ENCODE data around the gene IL36RN. TPM values are rescaled to one million over a fixed set of nuclear protein-coding genes. Genes with fewer than 3 reads are reported as not detected.

IL36RN gene
- polyA plus RNA-seq, 1 donor from 2014 or later: not detected

DNA sequence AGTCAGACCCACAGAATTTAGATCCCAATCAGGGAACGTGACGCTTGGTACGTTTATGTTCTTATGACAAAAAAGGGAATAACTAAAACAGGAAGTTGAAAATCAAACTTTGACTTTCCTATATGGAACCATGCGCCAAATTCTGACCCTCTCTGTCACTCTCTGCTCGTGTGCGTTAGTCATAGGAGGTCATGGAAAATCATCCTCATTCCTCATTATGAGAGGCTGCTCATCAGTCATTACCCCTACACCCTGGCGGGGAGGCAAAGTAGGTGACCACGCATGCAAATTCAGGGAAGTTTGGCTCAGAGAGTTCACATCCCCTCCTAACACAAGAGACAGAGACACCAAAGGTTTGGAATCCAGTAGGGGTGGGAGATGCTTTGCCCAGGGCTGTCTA is 24.3 kb downstream of the IL36RN start:
- H2AFZ ChIP-seq (ENCODE audit: low read depth, low read length): no peak overlapping the region
- no peaks in the 10 kb centered on the region for H3K36me3 ChIP-seq (ENCODE audit: insufficient read depth, low read length)
- no peaks in the 10 kb centered on the region for H3K27me3 ChIP-seq (ENCODE audit: insufficient read depth, low read depth, low read length)
- no peak overlapping the region for H3K27ac ChIP-seq (ENCODE audit: low read length)
- H3K9ac ChIP-seq (ENCODE audit: low read length): no peak overlapping the region
- H3K79me2 ChIP-seq (replicated peaks; ENCODE audit: insufficient read depth, low read length): no peaks in the 10 kb centered on the region
- H4K20me1 ChIP-seq (ENCODE audit: insufficient read depth): no peaks in the 10 kb centered on the region
- no peak overlapping the region for H3K4me3 ChIP-seq (ENCODE audit: low read length)
- TF ChIP-seq, protein P1, sequence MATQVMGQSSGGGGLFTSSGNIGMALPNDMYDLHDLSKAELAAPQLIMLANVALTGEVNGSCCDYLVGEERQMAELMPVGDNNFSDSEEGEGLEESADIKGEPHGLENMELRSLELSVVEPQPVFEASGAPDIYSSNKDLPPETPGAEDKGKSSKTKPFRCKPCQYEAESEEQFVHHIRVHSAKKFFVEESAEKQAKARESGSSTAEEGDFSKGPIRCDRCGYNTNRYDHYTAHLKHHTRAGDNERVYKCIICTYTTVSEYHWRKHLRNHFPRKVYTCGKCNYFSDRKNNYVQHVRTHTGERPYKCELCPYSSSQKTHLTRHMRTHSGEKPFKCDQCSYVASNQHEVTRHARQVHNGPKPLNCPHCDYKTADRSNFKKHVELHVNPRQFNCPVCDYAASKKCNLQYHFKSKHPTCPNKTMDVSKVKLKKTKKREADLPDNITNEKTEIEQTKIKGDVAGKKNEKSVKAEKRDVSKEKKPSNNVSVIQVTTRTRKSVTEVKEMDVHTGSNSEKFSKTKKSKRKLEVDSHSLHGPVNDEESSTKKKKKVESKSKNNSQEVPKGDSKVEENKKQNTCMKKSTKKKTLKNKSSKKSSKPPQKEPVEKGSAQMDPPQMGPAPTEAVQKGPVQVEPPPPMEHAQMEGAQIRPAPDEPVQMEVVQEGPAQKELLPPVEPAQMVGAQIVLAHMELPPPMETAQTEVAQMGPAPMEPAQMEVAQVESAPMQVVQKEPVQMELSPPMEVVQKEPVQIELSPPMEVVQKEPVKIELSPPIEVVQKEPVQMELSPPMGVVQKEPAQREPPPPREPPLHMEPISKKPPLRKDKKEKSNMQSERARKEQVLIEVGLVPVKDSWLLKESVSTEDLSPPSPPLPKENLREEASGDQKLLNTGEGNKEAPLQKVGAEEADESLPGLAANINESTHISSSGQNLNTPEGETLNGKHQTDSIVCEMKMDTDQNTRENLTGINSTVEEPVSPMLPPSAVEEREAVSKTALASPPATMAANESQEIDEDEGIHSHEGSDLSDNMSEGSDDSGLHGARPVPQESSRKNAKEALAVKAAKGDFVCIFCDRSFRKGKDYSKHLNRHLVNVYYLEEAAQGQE (IDR thresholded peaks at IDR 0.05; ENCODE audit: borderline replicate concordance): no peak
- no peak for TF ChIP-seq EZH2 (IDR thresholded peaks at IDR 0.05; ENCODE audit: borderline replicate concordance, insufficient read depth, low read length, poor library complexity, severe bottlenecking)
- TF ChIP-seq POLR2AphosphoS5 (IDR thresholded peaks at IDR 0.05): no peak
- no peak for TF ChIP-seq MXI1 (conservative IDR thresholded peaks at IDR 0.05; ENCODE audit: poor library complexity, severe bottlenecking)
- TF ChIP-seq TAF1 (IDR thresholded peaks at IDR 0.05; ENCODE audit: low read depth): no peak
- TF ChIP-seq, protein P2, sequence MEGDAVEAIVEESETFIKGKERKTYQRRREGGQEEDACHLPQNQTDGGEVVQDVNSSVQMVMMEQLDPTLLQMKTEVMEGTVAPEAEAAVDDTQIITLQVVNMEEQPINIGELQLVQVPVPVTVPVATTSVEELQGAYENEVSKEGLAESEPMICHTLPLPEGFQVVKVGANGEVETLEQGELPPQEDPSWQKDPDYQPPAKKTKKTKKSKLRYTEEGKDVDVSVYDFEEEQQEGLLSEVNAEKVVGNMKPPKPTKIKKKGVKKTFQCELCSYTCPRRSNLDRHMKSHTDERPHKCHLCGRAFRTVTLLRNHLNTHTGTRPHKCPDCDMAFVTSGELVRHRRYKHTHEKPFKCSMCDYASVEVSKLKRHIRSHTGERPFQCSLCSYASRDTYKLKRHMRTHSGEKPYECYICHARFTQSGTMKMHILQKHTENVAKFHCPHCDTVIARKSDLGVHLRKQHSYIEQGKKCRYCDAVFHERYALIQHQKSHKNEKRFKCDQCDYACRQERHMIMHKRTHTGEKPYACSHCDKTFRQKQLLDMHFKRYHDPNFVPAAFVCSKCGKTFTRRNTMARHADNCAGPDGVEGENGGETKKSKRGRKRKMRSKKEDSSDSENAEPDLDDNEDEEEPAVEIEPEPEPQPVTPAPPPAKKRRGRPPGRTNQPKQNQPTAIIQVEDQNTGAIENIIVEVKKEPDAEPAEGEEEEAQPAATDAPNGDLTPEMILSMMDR (IDR thresholded peaks at IDR 0.05; ENCODE audit: poor library complexity, severe bottlenecking): no peak
- TF ChIP-seq EP300 (conservative IDR thresholded peaks at IDR 0.05; ENCODE audit: poor library complexity, severe bottlenecking): no peak
- no peak for TF ChIP-seq RAD21 (conservative IDR thresholded peaks at IDR 0.05)
- no peak for TF ChIP-seq SMC3 (conservative IDR thresholded peaks at IDR 0.05; ENCODE audit: poor library complexity)
- no peak overlapping the region for H3K4me2 ChIP-seq (ENCODE audit: low read length)
- no peaks in the 10 kb centered on the region for H3F3A ChIP-seq (ENCODE audit: insufficient read depth, low read length, poor library complexity, severe bottlenecking)
- no peaks in the 10 kb centered on the region for H3K9me3 ChIP-seq (ENCODE audit: low read length)
- H3K9me2 ChIP-seq (ENCODE audit: insufficient read depth, low read length): no peaks in the 10 kb centered on the region

DNA sequence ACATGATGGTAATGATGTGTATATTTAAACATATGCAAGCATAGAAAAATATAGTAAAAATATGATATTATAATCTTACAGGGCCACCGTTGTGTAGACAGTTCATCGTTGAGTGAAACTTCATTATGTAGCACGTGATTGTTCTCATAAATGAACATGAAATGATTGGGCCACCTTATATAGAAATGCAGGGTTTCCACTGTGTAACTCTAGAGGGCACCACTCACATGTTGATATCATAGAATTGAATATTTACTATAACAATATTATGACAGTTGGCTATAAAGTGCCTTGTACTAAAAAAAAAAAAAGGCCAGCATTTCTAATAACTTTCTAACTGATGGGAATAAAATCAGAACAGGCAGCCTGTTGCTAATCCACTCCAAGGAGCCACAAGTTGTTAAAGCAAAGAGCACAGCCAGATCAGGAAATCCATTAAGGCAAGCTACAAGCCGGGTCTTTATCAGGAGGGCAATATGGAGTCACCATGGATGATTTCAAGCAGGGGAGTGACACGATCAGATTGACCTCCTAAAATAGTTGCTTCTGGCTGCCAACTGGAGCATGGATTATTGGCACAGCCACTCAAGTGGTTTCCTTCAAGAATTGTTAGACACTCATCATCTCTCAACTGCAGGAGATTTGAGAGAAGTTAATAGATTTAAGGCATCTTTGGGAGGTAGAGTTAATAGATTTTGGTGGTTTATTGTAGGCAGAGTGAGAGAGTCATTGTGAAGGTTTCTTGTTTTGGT is 25.4 kb downstream of the IL36RN start:
- Histone ChIP-seq H3K9me3 (ENCODE audit: low read length) (no peaks in the 10 kb centered on the region), H3F3A (ENCODE audit: insufficient read depth, low read length, poor library complexity, severe bottlenecking) (no peaks in the 10 kb centered on the region), H3K27ac (ENCODE audit: low read length) (no peak overlapping the region), H3K9me2 (ENCODE audit: insufficient read depth, low read length) (no peaks in the 10 kb centered on the region), H3K27me3 (ENCODE audit: insufficient read depth, low read depth, low read length) (no peaks in the 10 kb centered on the region), H3K4me2 (ENCODE audit: low read length) (no peak overlapping the region), H3K9ac (ENCODE audit: low read length) (no peak overlapping the region), H3K36me3 (ENCODE audit: insufficient read depth, low read length) (no peaks in the 10 kb centered on the region), H3K4me3 (ENCODE audit: low read length) (no peak overlapping the region), H2AFZ (ENCODE audit: low read depth, low read length) (no peak overlapping the region), H3K79me2 (replicated peaks; ENCODE audit: insufficient read depth, low read length) (no peaks in the 10 kb centered on the region), H4K20me1 (ENCODE audit: insufficient read depth) (no peaks in the 10 kb centered on the region)
- no peak for TF ChIP-seq TAF1 (IDR thresholded peaks at IDR 0.05; ENCODE audit: low read depth)
- TF ChIP-seq EZH2 (IDR thresholded peaks at IDR 0.05; ENCODE audit: borderline replicate concordance, insufficient read depth, low read length, poor library complexity, severe bottlenecking): no peak
- TF ChIP-seq SMC3 (conservative IDR thresholded peaks at IDR 0.05; ENCODE audit: poor library complexity): no peak
